Vagina (tissue), 2 donors: ENCODE results near the gene HNRNPA3. TPM values are rescaled to one million over a fixed set of nuclear protein-coding genes. Genes with fewer than 3 reads are reported as not detected.
A peak's percentile ranks its signal among the peaks of the same experiment; 100 is the strongest.

ENCODE experiments used
- DNase-seq, 2 donors: peaks; one replicate each; pipeline ENCODE4 v3.0.0-alpha.2; 2017; ENCODE audit errors: extremely low spot score in 2 of 2
- H3K27ac ChIP-seq: fragments of 200-600 bp; sonication (generic); one replicate; pipeline ENCODE4 v1.5.1; 2019
- H3K27me3 ChIP-seq: fragments of 200-600 bp; sonication (generic); one replicate; pipeline ENCODE4 v1.5.1; 2019
- H3K36me3 ChIP-seq, 2 donors: fragments of 200-600 bp; sonication (generic); one replicate each; pipeline ENCODE4 v1.5.1; 2017 to 2019
- H3K4me1 ChIP-seq: fragments of 200-600 bp; sonication (generic); one replicate; pipeline ENCODE4 v1.5.1; 2019
- H3K4me3 ChIP-seq, 2 donors: fragments of 200-600 bp; sonication (generic); 1 replicate in 1 of 2; 2 replicates in 1 of 2; pipeline ENCODE4 v1.5.1; 2016 to 2019
- H3K9me3 ChIP-seq: fragments of 200-600 bp; sonication (generic); one replicate; pipeline ENCODE4 v1.5.1; 2019
- POLR2A ChIP-seq, 2 donors: fragments of 450-650 bp; IDR thresholded peaks; one replicate each; pipeline ENCODE4 v1.6.1; 2017; ENCODE audit warnings: antibody characterized with exemption in 2 of 2, mild to moderate bottlenecking in 2 of 2, moderate library complexity in 2 of 2
- POLR2AphosphoS5 ChIP-seq, 2 donors: sonication (generic); formaldehyde crosslinking; IDR thresholded peaks; one replicate each; pipeline ENCODE4 v1.9.0; 2017; ENCODE audit warnings: antibody characterized with exemption in 2 of 2, mild to moderate bottlenecking in 2 of 2, low read depth in 1 of 2; ENCODE audit not compliant: insufficient read depth in 1 of 2
- intact Hi-C: fragments of 100-400 bp; cut with DNase I; formaldehyde crosslinking; loops from one replicate; pipeline ENCODE4 v1.15.1; 2023
- total RNA-seq: library from RNA; depleted of rRNA; stranded (reverse); fragments of >200 nt; gene quantifications from one replicate; pipeline ENCODE4 v1.2.3, GENCODE V29; 2016
- TF ChIP-seq, protein P1 (sequence below), 3 experiments: fragments of 450-650 bp in 2 of 3; fragments of 200-600 bp in 1 of 3; sonication (generic) in 1 of 3; IDR thresholded peaks; one replicate each; pipeline ENCODE4 v1.5.1; 2017 to 2019; ENCODE audit warnings: antibody characterized with exemption in 3 of 3, mild to moderate bottlenecking in 2 of 3, moderate library complexity in 2 of 3

The HNRNPA3 gene
- total RNA-seq, 1 donor from 2014 or later, result 77.8 TPM

DNA sequence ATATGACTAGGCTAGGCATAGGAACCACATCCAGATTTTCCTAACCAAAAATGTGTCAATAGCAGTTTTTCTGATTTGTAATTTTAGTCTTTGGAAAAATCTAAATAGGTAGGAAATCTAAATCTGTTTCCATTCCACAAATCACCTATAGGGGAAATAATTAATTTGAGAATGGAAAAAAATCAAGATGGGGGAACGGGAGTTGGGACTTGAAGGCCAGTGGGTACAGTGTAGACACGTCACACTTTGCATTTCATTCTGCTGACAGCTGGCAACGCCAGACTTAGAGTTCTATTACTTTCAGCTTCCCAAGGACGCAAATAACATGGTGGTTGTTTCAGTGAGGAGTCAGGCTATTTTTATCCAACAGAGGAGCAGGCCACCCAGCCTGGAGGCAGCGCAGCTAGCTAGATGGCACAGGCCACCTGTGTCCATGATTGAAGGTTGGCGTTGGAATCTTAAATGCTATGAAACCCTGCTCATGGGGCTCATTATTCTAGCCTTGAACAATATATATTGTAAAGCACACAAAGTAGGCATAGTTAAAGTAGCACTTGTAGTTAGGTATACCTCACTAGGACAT, 23.4 kb downstream of the HNRNPA3 start:
- DNase-seq, result no peak
- Histone ChIP-seq H3K9me3 (no peaks in the 10 kb centered on the region), H3K4me3 (no peak overlapping the region), H3K36me3 (peaks cover 0 to 40% of the 10 kb centered on the region in 2 donors), H3K27ac (no peak overlapping the region), H3K27me3 (no peaks in the 10 kb centered on the region), H3K4me1 (peaks cover 70% of the 10 kb centered on the region)
- no peak for TF ChIP-seq POLR2AphosphoS5 (IDR thresholded peaks at IDR 0.05; ENCODE audit: insufficient read depth in 1 of 2, low read depth in 1 of 2)
- TF ChIP-seq POLR2A (IDR thresholded peaks at IDR 0.05), result no peak
- TF ChIP-seq, protein P1, sequence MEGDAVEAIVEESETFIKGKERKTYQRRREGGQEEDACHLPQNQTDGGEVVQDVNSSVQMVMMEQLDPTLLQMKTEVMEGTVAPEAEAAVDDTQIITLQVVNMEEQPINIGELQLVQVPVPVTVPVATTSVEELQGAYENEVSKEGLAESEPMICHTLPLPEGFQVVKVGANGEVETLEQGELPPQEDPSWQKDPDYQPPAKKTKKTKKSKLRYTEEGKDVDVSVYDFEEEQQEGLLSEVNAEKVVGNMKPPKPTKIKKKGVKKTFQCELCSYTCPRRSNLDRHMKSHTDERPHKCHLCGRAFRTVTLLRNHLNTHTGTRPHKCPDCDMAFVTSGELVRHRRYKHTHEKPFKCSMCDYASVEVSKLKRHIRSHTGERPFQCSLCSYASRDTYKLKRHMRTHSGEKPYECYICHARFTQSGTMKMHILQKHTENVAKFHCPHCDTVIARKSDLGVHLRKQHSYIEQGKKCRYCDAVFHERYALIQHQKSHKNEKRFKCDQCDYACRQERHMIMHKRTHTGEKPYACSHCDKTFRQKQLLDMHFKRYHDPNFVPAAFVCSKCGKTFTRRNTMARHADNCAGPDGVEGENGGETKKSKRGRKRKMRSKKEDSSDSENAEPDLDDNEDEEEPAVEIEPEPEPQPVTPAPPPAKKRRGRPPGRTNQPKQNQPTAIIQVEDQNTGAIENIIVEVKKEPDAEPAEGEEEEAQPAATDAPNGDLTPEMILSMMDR (IDR thresholded peaks at IDR 0.05), result no peak
- intact Hi-C loops, result no loop called here

DNA sequence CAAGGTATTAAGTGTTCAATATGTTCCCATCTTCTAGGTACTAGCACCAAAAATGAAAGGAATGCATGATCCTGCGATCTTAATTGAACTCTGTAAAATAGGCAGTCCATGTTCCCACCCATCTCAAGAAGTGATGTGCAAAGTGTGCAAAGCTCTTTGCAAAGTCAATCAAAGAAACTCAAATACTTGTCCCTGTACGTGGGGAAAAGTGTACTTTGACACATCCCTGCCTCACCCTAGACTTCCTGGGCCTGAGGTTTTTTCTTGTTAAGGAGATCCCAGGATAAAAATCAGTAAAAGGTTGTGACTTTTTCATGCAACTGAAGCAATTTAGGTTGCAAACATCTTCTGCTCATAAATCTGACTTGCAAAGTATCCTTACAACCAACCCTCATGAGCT, 25.3 kb downstream of the HNRNPA3 start:
- DNase-seq, result no peak
- intact Hi-C loops, result no loop called here
- no peak overlapping the region for H3K27ac ChIP-seq
- TF ChIP-seq POLR2AphosphoS5 (IDR thresholded peaks at IDR 0.05; ENCODE audit: insufficient read depth in 1 of 2, low read depth in 1 of 2), result no peak
- peaks cover 88% of the 10 kb centered on the region for H3K4me1 ChIP-seq
- H3K36me3 ChIP-seq, result peaks cover 0 to 21% of the 10 kb centered on the region in 2 donors
- H3K27me3 ChIP-seq, result no peaks in the 10 kb centered on the region
- H3K4me3 ChIP-seq, result no peak overlapping the region
- H3K9me3 ChIP-seq, result no peaks in the 10 kb centered on the region

DNA sequence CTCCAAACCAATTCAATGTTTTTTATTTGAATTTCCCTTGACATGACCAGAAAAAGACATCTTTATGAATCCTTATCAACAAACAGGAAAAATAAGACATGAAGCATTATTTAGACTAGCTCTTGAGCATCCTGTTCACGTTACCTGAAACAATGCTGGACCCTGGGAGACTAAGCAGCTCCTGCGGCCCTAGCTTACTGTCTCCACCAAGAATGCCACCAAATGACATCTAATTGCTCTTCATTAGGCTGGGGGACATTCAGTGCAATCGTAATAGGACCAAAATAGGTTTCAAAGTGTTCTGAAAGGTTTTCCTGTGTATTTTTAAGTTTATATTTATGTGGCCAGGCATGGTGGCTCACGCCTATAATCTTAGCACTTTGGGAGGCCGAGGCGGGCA, 26.5 kb downstream of the HNRNPA3 start:
- Histone ChIP-seq H3K4me1 (peaks cover 95% of the 10 kb centered on the region), H3K9me3 (no peaks in the 10 kb centered on the region), H3K27me3 (no peaks in the 10 kb centered on the region), H3K27ac (peak overlapping the region; percentile 65), H3K36me3 (peaks cover 0 to 9% of the 10 kb centered on the region in 2 donors), H3K4me3 (no peak overlapping the region)
- intact Hi-C loops, result no loop called here
- TF ChIP-seq POLR2A (IDR thresholded peaks at IDR 0.05) (no peak), POLR2AphosphoS5 (IDR thresholded peaks at IDR 0.05; ENCODE audit: insufficient read depth in 1 of 2, low read depth in 1 of 2) (no peak)
- TF ChIP-seq, protein P1 (IDR thresholded peaks at IDR 0.05), result no peak
- DNase-seq, result no peak

DNA sequence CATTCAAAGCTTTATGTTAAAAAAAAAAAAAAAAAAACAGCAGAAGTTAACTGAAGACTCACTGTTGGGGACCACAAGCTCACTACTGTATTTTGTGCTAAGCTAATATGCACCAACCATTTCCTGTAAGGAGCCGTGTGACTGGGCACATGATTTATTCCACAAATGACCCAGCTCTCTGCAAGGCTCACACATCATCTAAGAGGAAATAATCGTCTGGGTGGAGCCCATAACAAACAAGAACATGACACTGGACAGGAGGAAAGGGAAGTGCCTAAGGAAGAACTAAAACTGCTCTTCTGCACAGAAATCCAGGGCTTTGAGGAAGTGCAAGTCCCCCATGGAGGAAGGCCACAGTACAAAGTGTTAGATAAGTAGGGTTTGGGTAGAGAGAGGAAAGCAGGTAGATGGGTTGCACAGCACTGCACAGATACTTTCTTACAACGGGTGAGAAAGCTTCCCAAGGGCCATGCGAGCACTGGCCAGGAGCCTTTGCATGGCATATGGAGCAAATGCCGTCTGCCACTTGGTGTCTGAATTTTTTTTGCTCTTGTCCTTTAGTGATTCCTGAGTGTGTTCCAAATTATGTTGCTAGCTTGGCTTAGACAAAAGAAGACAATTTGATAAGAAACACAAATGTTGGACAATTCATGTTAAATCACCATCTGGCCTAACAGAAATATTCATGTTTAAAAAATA, 27.5 kb downstream of the HNRNPA3 start:
- Histone ChIP-seq H3K9me3 (no peaks in the 10 kb centered on the region), H3K4me3 (no peak overlapping the region), H3K27me3 (no peaks in the 10 kb centered on the region), H3K4me1 (peaks cover 95% of the 10 kb centered on the region), H3K36me3 (no peaks in the 10 kb centered on the region), H3K27ac (peak overlapping the region; percentile 65)
- no peak for DNase-seq
- TF ChIP-seq POLR2A (IDR thresholded peaks at IDR 0.05) (no peak), POLR2AphosphoS5 (IDR thresholded peaks at IDR 0.05; ENCODE audit: insufficient read depth in 1 of 2, low read depth in 1 of 2) (peak in 1 of 2 donors; percentile 78)
- TF ChIP-seq, protein P1 (IDR thresholded peaks at IDR 0.05), result no peak
- intact Hi-C loops, result no loop called here

DNA sequence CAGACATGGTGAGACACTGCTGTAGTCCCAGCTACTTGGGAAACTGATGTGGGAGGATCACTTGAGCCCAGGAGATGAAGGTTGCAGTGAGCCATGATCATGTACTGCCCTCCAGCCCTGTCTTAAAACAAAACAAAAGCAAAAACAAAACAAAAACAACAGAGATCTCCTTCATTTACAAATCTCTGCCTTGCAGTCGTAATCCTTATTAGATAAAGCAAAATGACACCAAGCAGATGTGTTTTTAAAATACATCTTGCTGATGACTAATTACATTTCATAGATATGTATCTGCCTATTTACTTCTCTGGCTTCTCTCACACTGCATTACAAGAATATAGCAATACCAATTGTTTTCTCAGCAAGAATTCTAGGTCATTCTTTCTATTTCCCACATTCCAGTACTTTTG, 29.1 kb downstream of the HNRNPA3 start:
- peak overlapping the region; percentile 65 for H3K27ac ChIP-seq
- no peaks in the 10 kb centered on the region for H3K27me3 ChIP-seq
- peak overlapping the region; percentile 1 to 25 for H3K4me3 ChIP-seq
- DNase-seq, result no peak
- no peaks in the 10 kb centered on the region for H3K36me3 ChIP-seq
- peaks cover 96% of the 10 kb centered on the region for H3K4me1 ChIP-seq
- no peak for TF ChIP-seq POLR2AphosphoS5 (IDR thresholded peaks at IDR 0.05; ENCODE audit: insufficient read depth in 1 of 2, low read depth in 1 of 2)
- TF ChIP-seq POLR2A (IDR thresholded peaks at IDR 0.05), result no peak
- TF ChIP-seq, protein P1 (IDR thresholded peaks at IDR 0.05), result no peak
- no peaks in the 10 kb centered on the region for H3K9me3 ChIP-seq
- intact Hi-C loops, result no loop called here
